ENCODE measurements around the gene ABHD12. TPM values are rescaled to one million over a fixed set of nuclear protein-coding genes. Genes with fewer than 3 reads are reported as not detected.

ABHD12 gene
- total RNA-seq, 4 donors from 2014 or later, result 11.9 to 18.4 (median 13.8) TPM

- peak in 1 of 2 donors; percentile 19 for DNase-seq
- peaks cover 0 to 53% of the 10 kb centered on the region in 2 donors for H3K36me3 ChIP-seq
- no peak for ATAC-seq
- TF ChIP-seq POLR2A (IDR thresholded peaks at IDR 0.05) (no peak), CTCF (IDR thresholded peaks at IDR 0.05 in 4 of 5, conservative IDR thresholded peaks at IDR 0.05 in 1 of 5) (no peak)
- in situ Hi-C loops (cut with MboI; ENCODE audit: low sequenced_read_pairs in 4 of 4), result loop anchor here in 1 of 4 donors (25.0 kb wide), 2 partner anchors 98 to 298 kb away; partner anchors contain the start of genes APMAP and ENTPD6
- no peaks in the 10 kb centered on the region for H3K27me3 ChIP-seq
- no peak overlapping the region for H3K27ac ChIP-seq
- no peak overlapping the region for H3K4me3 ChIP-seq
- H3K9me3 ChIP-seq, result no peaks in the 10 kb centered on the region
- intact Hi-C loops (cut with DNase I; ENCODE audit: low total_unique reads), result no loop called here
- no peaks in the 10 kb centered on the region for H3K4me1 ChIP-seq
These were observed 105.5 kb downstream of the ABHD12 start for GRCh38 chr20:25285091-25285647.

DNA sequence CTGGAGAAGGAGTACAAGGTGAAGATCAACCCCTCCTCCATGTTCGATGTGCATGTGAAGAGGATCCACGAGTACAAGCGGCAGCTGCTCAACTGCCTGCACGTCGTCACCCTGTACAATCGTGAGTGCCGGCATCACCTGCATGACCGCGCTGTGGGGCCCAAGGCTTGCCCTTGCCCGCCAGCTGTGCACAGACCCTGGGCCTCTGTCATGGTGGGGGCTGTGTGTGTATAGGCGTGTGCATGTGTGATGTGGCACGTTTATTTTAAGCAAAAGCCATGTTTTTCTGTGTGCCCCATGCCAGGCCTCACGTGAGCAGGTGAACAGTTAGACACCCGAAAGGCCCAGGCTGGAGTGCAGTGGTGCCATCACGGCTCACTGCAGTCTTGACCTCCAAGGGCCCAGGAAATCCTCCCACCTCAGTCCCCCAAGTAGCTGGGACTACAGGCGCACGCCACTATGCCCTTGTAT is 106.5 kb downstream of the ABHD12 start:
- intact Hi-C loops (cut with DNase I; ENCODE audit: low total_unique reads) (no loop called here), in situ Hi-C loops (cut with MboI; ENCODE audit: low sequenced_read_pairs in 4 of 4) (loop anchor here in 1 of 4 donors (25.0 kb wide), 2 partner anchors 97 to 297 kb away; partner anchors contain the start of genes APMAP and ENTPD6)

DNA sequence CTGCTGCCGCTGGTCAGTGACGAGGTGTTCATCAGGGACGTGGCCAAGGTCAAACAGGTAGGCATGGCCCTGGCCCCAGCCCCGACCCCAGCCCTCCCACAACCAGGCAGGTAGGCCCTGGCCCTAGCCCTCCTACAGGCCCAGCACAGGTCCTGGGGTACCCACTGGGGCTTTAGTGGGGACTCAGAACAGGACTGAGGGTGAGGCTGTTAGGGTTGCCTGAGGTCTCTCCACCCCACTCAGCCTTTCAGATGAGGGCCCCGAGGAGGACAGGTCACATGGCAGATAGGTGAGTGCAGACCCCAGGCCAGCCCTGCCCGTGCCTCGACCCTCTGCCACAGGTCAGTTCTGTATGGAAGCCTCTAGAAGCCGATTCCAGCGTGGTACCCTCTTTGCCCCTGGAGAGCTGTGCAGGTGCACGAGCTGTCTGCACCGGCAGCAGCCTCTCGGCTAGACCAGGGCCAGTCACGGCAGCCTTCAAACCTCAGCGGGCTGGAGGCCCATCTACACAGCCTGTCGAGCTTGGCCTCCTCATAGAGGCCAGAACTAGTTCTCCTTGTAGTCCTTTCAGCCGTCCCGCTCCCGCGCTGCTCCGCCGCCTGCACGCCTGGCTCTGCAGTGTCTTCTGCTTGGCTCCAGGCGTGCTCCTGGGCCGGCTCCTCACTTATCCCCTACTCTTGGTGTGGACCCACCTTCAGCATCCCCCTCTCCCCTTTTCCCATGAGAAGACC is 107.2 kb downstream of the ABHD12 start:
- TF ChIP-seq CTCF (IDR thresholded peaks at IDR 0.05 in 4 of 5, conservative IDR thresholded peaks at IDR 0.05 in 1 of 5) (no peak), POLR2A (IDR thresholded peaks at IDR 0.05) (no peak)
- DNase-seq (peak; percentile 1 to 10), ATAC-seq (no peak)
- Histone ChIP-seq H3K4me1 (no peaks in the 10 kb centered on the region), H3K36me3 (peaks cover 0 to 58% of the 10 kb centered on the region in 2 donors), H3K9me3 (no peaks in the 10 kb centered on the region), H3K27ac (no peak overlapping the region), H3K27me3 (no peaks in the 10 kb centered on the region), H3K4me3 (no peak overlapping the region)
- intact Hi-C loops (cut with DNase I; ENCODE audit: low total_unique reads), result no loop called here
- in situ Hi-C loops (cut with MboI; ENCODE audit: low sequenced_read_pairs in 4 of 4), result loop anchor here in 1 of 4 donors (25.0 kb wide), 2 partner anchors 96 to 296 kb away; partner anchors contain the start of genes APMAP and ENTPD6

More for the DNA sequence above, 106.5 kb downstream of the ABHD12 start:
- H3K27ac ChIP-seq, result no peak overlapping the region
- no peak overlapping the region for H3K4me3 ChIP-seq
- H3K36me3 ChIP-seq, result peaks cover 0 to 58% of the 10 kb centered on the region in 2 donors
- H3K9me3 ChIP-seq, result no peaks in the 10 kb centered on the region
- H3K4me1 ChIP-seq, result no peaks in the 10 kb centered on the region
- DNase-seq (no peak), ATAC-seq (no peak)
- H3K27me3 ChIP-seq, result no peaks in the 10 kb centered on the region
- TF ChIP-seq POLR2A (IDR thresholded peaks at IDR 0.05) (no peak), CTCF (IDR thresholded peaks at IDR 0.05 in 4 of 5, conservative IDR thresholded peaks at IDR 0.05 in 1 of 5) (no peak)

- intact Hi-C loops (cut with DNase I; ENCODE audit: low total_unique reads), result no loop called here
- H3K4me3 ChIP-seq, result no peak overlapping the region
- peaks cover 0 to under 1% of the 10 kb centered on the region in 2 donors for H3K4me1 ChIP-seq
- ATAC-seq (no peak), DNase-seq (peak; percentile 1 to 8)
- H3K27ac ChIP-seq, result no peak overlapping the region
- in situ Hi-C loops (cut with MboI; ENCODE audit: low sequenced_read_pairs in 4 of 4), result loop anchor here in 1 of 4 donors (25.0 kb wide), 2 partner anchors 95 to 295 kb away; partner anchors contain the start of genes APMAP and ENTPD6
- TF ChIP-seq POLR2A (IDR thresholded peaks at IDR 0.05), result no peak
- no peak for TF ChIP-seq CTCF (IDR thresholded peaks at IDR 0.05 in 4 of 5, conservative IDR thresholded peaks at IDR 0.05 in 1 of 5)
- H3K36me3 ChIP-seq, result peaks cover 0 to 58% of the 10 kb centered on the region in 2 donors
- H3K9me3 ChIP-seq, result no peaks in the 10 kb centered on the region
- no peaks in the 10 kb centered on the region for H3K27me3 ChIP-seq
These were observed 107.8 kb downstream of the ABHD12 start for GRCh38 chr20:25282796-25283195.
